Measurements from ENCODE around the gene PIK3R4. TPM values are rescaled to one million over a fixed set of nuclear protein-coding genes. Genes with fewer than 3 reads are reported as not detected.

The PIK3R4 gene
- total and polyA plus RNA-seq, 11 donors: 10.9 to 24.3 (median 15.7) TPM

DNA sequence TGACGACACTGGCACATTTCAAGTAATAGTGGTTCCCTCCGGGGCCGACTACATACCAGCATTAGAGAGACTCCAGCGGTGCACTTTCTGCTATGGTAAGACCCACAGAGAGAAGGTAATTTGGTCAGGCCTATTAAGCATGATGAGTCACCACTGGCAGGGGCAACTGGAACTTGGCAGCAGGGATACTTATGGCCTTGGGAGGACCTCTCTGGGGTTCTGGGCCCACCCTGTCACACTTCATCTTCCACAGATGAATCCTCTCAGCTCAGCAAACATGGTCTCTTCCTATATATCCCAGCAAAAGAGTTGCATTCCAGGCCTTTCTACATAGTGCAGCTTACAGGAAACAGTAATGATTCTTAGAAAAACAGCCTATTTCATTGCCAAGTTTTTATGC is 88.0 kb downstream of the PIK3R4 start:
- 51 to 84% (median 75%) methylated on average over 4 of the region's 4 CpGs for WGBS, 4 donors
- Histone ChIP-seq H3K9me3 (no peaks in the 10 kb centered on the region), H3K36me3 (peaks cover 0 to 6% (median 0%) of the 10 kb centered on the region in 9 donors), H3K27ac (no peak overlapping the region), H3K4me1 (peaks cover 0 to 17% (median 0%) of the 10 kb centered on the region in 12 donors), H3K27me3 (no peaks in the 10 kb centered on the region), H3K4me3 (no peak overlapping the region)
- intact Hi-C loops (cut with DNase I): no loop called here
- TF ChIP-seq, protein P1, sequence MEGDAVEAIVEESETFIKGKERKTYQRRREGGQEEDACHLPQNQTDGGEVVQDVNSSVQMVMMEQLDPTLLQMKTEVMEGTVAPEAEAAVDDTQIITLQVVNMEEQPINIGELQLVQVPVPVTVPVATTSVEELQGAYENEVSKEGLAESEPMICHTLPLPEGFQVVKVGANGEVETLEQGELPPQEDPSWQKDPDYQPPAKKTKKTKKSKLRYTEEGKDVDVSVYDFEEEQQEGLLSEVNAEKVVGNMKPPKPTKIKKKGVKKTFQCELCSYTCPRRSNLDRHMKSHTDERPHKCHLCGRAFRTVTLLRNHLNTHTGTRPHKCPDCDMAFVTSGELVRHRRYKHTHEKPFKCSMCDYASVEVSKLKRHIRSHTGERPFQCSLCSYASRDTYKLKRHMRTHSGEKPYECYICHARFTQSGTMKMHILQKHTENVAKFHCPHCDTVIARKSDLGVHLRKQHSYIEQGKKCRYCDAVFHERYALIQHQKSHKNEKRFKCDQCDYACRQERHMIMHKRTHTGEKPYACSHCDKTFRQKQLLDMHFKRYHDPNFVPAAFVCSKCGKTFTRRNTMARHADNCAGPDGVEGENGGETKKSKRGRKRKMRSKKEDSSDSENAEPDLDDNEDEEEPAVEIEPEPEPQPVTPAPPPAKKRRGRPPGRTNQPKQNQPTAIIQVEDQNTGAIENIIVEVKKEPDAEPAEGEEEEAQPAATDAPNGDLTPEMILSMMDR (IDR thresholded peaks at IDR 0.05): no peak
- TF ChIP-seq POLR2A (IDR thresholded peaks at IDR 0.05): no peak
- ATAC-seq (peak in 2 of 4 donors; percentile 45 to 54), DNase-seq (no peak)

DNA sequence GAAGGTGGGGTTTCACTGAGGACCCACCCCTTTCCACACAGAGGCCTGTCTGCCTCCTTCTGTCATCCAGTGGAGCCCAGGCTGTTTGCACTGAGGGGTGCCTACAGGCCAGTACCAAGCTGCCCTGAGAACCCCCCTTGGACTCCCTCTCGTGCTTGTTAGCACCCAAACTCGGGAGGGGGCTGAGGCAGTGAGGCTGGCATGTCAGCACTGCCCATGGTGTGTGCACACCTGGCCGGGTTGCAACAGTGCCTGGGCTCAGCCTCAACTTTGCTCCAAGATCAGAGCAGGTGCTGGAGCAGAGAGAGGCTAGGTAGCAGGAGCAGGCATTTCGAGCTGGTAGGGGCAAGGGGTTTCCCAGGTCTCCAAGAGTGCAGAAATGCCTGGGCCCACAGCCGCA is 90.0 kb downstream of the PIK3R4 start:
- ATAC-seq: no peak
- H3K4me3 ChIP-seq: no peak overlapping the region
- no peaks in the 10 kb centered on the region for H3K27me3 ChIP-seq
- no peak for TF ChIP-seq POLR2A (IDR thresholded peaks at IDR 0.05)
- TF ChIP-seq, protein P1 (IDR thresholded peaks at IDR 0.05): no peak
- no peaks in the 10 kb centered on the region for H3K9me3 ChIP-seq
- H3K27ac ChIP-seq: no peak overlapping the region
- H3K36me3 ChIP-seq: peaks cover 0 to 6% (median 0%) of the 10 kb centered on the region in 9 donors
- intact Hi-C loops (cut with DNase I): no loop called here
- 88 to 100% (median 97%) methylated on average over 2 to 5 of the region's 5 CpGs for WGBS, 4 donors
- peak in 1 of 5 donors; percentile 52 for DNase-seq
- H3K4me1 ChIP-seq: peaks cover 0 to 11% (median 0%) of the 10 kb centered on the region in 12 donors

DNA sequence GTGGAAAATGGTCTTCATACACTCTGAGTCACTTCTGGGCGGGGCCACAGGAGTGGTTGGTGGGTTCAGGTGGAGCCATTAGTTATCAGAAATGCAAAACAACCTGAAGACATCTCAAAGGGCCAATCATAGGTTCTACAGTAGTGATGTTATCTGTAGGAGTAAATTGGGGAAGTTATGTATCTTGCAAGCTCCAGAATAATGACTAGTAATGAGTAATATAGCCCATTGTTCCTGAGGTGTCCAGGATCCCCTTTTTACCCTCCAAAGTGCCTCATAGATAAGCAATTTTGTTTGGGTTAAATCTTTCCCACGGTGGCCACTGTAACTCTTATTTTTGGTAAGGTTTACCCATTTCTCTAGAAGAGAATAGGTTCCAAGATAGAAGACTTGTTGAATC is 91.7 kb downstream of the PIK3R4 start:
- Histone ChIP-seq H3K36me3 (peaks cover 0 to 6% (median 0%) of the 10 kb centered on the region in 9 donors), H3K4me3 (no peak overlapping the region), H3K27ac (no peak overlapping the region), H3K27me3 (no peaks in the 10 kb centered on the region), H3K9me3 (no peaks in the 10 kb centered on the region), H3K4me1 (peaks cover 0 to 6% (median 0%) of the 10 kb centered on the region in 12 donors)
- TF ChIP-seq, protein P1 (IDR thresholded peaks at IDR 0.05): no peak
- no peak for TF ChIP-seq POLR2A (IDR thresholded peaks at IDR 0.05)
- DNase-seq (no peak), ATAC-seq (no peak)
- 84 to 94% (median 94%) methylated on average over 2 of the region's 2 CpGs for WGBS, 4 donors
- intact Hi-C loops (cut with DNase I): no loop called here

DNA sequence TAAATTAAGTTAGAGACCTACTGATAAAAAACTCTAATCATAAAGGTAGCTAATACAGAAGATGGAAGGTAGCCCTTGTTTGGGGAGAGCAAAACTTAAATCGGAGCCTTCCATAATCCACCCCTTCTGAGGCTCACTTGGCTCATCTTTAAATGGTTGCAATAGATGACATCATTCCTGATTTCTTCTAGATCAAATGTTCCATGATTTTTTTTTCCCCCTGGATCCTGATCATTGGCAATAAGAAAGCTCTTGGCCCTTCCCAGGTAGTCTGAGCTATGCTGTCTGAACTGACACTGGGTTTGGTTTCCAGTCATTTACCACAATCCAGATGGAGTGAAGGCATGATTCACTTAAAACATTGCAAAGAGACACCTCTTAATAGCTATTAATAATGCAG is 92.5 kb downstream of the PIK3R4 start:
- H3K4me1 ChIP-seq: peaks cover 0 to 6% (median 0%) of the 10 kb centered on the region in 12 donors
- H3K9me3 ChIP-seq: no peaks in the 10 kb centered on the region
- TF ChIP-seq, protein P1 (IDR thresholded peaks at IDR 0.05): no peak
- TF ChIP-seq POLR2A (IDR thresholded peaks at IDR 0.05): no peak
- no peak for DNase-seq
- H3K36me3 ChIP-seq: peaks cover 0 to 6% (median 0%) of the 10 kb centered on the region in 9 donors
- no peak overlapping the region for H3K4me3 ChIP-seq
- no peak overlapping the region for H3K27ac ChIP-seq
- intact Hi-C loops (cut with DNase I): no loop called here
- 96 to 98% (median 97%) methylated on average over 1 of the region's 1 CpG for WGBS, 4 donors
- no peaks in the 10 kb centered on the region for H3K27me3 ChIP-seq
- no peak for ATAC-seq
